ENCODE results near the gene RNF220.

GRCh38 chr1:44507490-44508396 is 102.7 kb downstream of the RNF220 start:
- TF ChIP-seq, protein P1, sequence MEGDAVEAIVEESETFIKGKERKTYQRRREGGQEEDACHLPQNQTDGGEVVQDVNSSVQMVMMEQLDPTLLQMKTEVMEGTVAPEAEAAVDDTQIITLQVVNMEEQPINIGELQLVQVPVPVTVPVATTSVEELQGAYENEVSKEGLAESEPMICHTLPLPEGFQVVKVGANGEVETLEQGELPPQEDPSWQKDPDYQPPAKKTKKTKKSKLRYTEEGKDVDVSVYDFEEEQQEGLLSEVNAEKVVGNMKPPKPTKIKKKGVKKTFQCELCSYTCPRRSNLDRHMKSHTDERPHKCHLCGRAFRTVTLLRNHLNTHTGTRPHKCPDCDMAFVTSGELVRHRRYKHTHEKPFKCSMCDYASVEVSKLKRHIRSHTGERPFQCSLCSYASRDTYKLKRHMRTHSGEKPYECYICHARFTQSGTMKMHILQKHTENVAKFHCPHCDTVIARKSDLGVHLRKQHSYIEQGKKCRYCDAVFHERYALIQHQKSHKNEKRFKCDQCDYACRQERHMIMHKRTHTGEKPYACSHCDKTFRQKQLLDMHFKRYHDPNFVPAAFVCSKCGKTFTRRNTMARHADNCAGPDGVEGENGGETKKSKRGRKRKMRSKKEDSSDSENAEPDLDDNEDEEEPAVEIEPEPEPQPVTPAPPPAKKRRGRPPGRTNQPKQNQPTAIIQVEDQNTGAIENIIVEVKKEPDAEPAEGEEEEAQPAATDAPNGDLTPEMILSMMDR (IDR thresholded peaks at IDR 0.05): no peak
- TF ChIP-seq POLR2AphosphoS5 (IDR thresholded peaks at IDR 0.05) (no peak), EP300 (IDR thresholded peaks at IDR 0.05) (no peak)
